ENCODE data around the gene TCHP. TPM values are rescaled to one million over a fixed set of nuclear protein-coding genes. Genes with fewer than 3 reads are reported as not detected.

The TCHP gene
- total RNA-seq, 1 experiment from 2014 or later, result 13.3 TPM

GRCh38 chr12:109944561-109945359, 44.7 kb downstream of the TCHP start:
- Mint-ChIP-seq H3K4me1 (peaks cover 25 to 29% of the 10 kb centered on the region in 2 experiments), H3K27me3 (ENCODE audit: low read depth) (no peaks in the 10 kb centered on the region), H3K36me3 (ENCODE audit: insufficient read depth in 1 of 3, low read depth in 3 of 3) (peaks cover 0 to 18% (median 10%) of the 10 kb centered on the region in 3 experiments; a peak in 3 of 7 replicates), H3K27ac (peak overlapping the region; percentile 70 to 93 (median 70); a peak in 5 of 7 replicates), H3K4me3 (peak overlapping the region; percentile 10 to 40; a peak in 3 of 5 replicates), H3K9me3 (no peaks in the 10 kb centered on the region)
- peak; percentile 95 for DNase-seq
- no peak overlapping the region for H4K5ac ChIP-seq (ENCODE audit: insufficient read length, low read depth, low read length)
- H2BK120ac ChIP-seq (ENCODE audit: low read depth, low read length, poor library complexity, severe bottlenecking), result no peak overlapping the region
- no peak overlapping the region for H3K4ac ChIP-seq (ENCODE audit: low read depth, low read length)
- H4K8ac ChIP-seq (replicated peaks; ENCODE audit: insufficient read length, low read depth, low read length), result no peak overlapping the region
- no peak overlapping the region for H3K9ac ChIP-seq (ENCODE audit: extremely low read depth, insufficient read length, low read length)
- H3K79me1 ChIP-seq (ENCODE audit: insufficient read depth, low read depth, low read length, poor library complexity, severe bottlenecking), result no peaks in the 10 kb centered on the region
- no peak overlapping the region for H2BK12ac ChIP-seq (ENCODE audit: insufficient read length, low read depth, low read length)
- no peak overlapping the region for H3K23ac ChIP-seq (ENCODE audit: insufficient read length, low read depth, low read length)
- no peak overlapping the region for H3K27ac ChIP-seq (ENCODE audit: insufficient read length, low read depth, low read length)
- no peaks in the 10 kb centered on the region for H3K9me3 ChIP-seq (ENCODE audit: control insufficient read depth, low read depth, low read length)
- H2BK15ac ChIP-seq (ENCODE audit: low read depth, low read length), result no peak overlapping the region
- H2BK20ac ChIP-seq (ENCODE audit: low read depth, low read length, poor library complexity, severe bottlenecking), result no peak overlapping the region
- H3K56ac ChIP-seq (ENCODE audit: insufficient read length, low read depth, low read length), result no peak overlapping the region
- H2BK5ac ChIP-seq (ENCODE audit: insufficient read length, low read length), result no peak overlapping the region
- H3K23me2 ChIP-seq (ENCODE audit: insufficient read length, low read depth, low read length, poor library complexity, severe bottlenecking), result peaks cover 3% of the 10 kb centered on the region
- H4K20me1 ChIP-seq (ENCODE audit: control insufficient read depth, insufficient read depth, insufficient read length), result no peaks in the 10 kb centered on the region
- no peaks in the 10 kb centered on the region for H3K79me2 ChIP-seq (ENCODE audit: insufficient read depth, low read length)
- H3K4me1 ChIP-seq (ENCODE audit: insufficient read depth, low read length), result peaks cover 9% of the 10 kb centered on the region; the same call in 1 of the 2 replicates
- no peak overlapping the region for H4K91ac ChIP-seq (ENCODE audit: insufficient read length, low read depth, low read length)
- H3K14ac ChIP-seq (ENCODE audit: insufficient read depth, low read length), result no peak overlapping the region
- no CpG with 5 or more reads among the region's 17 CpGs for WGBS (ENCODE audit: extremely low coverage, insufficient read length, low lambda C conversion rate)
- H2AFZ ChIP-seq (ENCODE audit: low read length), result no peak overlapping the region
- no peaks in the 10 kb centered on the region for H3K27me3 ChIP-seq (ENCODE audit: insufficient read depth, low read length)
- TF ChIP-seq CTCF (conservative IDR thresholded peaks at IDR 0.05), result peak; percentile 33; the same call in 1 of the 3 replicates
- no peak overlapping the region for H3K18ac ChIP-seq (ENCODE audit: insufficient read length, low read depth, low read length)
- H3T11ph ChIP-seq (ENCODE audit: low read length), result no peak overlapping the region
- no peak overlapping the region for H2AK5ac ChIP-seq (ENCODE audit: insufficient read length, low read length)
- peak overlapping the region; percentile 21 for H3K4me2 ChIP-seq (ENCODE audit: insufficient read depth, insufficient read length, low read length)

Measured in H9 (cell line).